Fibroblast of the aortic adventitia (primary cell): Measurements from ENCODE around the gene TAF11L3. TPM values are rescaled to one million over a fixed set of nuclear protein-coding genes. Genes with fewer than 3 reads are reported as not detected.
"Not testable (repeated sequence)": the region's sequence is repeated elsewhere in the genome, so short reads cannot be mapped to it uniquely, and the experiment has no call there.

Experiments used
- DNase-seq: peaks from one replicate; pipeline ENCODE4 v3.0.0-alpha.2; 2010; ENCODE audit warnings: low read depth
- H3K4me3 ChIP-seq: 2 replicates; pipeline ENCODE4 v1.5.1; 2011; ENCODE audit warnings: low read depth, mild to moderate bottlenecking, control low read depth, low read length, moderate library complexity
- total RNA-seq: library from RNA; depleted of rRNA; stranded (reverse); fragments of >200 nt; gene quantifications from 2 replicates; pipeline ENCODE4 v1.2.3, GENCODE V29; 2012; ENCODE audit warnings: low replicate concordance
- TF ChIP-seq, protein P1 (sequence below): IDR thresholded peaks from 2 replicates; pipeline ENCODE4 v1.5.1; 2011; ENCODE audit warnings: mild to moderate bottlenecking, low read length, control low read depth, inconsistent platforms; ENCODE audit not compliant: insufficient read depth

Gene TAF11L3
- not detected in 2 replicates for total RNA-seq

DNA sequence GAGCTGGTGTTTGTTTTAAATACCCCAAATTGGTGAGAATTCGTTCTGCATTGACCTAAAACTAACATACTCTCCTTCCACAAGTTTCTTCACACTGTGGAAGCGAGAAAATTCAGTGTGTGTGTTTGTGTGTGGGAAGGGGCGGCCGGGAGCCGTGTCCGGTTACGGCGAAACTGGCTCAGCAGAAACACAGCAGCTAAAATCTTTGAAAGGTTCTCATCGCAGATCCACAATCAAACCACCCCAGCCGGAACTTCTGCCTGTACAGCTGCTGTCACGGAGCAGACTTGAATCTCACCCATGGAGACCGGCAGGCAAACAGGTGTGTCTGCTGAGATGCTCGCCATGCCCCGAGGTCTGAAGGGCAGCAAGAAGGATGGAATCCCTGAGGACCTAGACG lies at the start of gene TAF11L3:
Gene TAF11L3, plus strand, starts transcription at position 301 of the 400 bp plus-strand sequence.
- DNase-seq, H3K4me3 ChIP-seq: not testable (repeated sequence)

DNA sequence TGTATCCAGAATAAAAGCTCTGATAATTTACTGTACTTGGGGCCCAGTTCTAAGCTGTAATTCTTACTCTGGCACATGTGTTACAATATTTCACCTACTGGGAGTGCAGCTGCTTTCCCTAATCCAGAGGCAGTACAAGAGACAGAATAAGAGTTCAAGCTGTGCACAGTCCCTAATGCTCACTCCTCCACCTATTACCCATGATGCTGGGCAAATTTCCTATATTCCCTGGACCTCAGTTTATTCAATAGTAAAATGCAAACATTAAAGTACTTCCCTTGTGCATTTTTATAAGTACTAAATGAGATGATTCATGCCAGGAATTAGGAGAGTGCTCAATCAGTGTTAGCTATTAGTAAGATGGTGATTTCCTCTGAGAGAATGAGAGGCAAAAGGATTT lies 48.1 kb upstream of the TAF11L3 start:
- TF ChIP-seq, protein P1, sequence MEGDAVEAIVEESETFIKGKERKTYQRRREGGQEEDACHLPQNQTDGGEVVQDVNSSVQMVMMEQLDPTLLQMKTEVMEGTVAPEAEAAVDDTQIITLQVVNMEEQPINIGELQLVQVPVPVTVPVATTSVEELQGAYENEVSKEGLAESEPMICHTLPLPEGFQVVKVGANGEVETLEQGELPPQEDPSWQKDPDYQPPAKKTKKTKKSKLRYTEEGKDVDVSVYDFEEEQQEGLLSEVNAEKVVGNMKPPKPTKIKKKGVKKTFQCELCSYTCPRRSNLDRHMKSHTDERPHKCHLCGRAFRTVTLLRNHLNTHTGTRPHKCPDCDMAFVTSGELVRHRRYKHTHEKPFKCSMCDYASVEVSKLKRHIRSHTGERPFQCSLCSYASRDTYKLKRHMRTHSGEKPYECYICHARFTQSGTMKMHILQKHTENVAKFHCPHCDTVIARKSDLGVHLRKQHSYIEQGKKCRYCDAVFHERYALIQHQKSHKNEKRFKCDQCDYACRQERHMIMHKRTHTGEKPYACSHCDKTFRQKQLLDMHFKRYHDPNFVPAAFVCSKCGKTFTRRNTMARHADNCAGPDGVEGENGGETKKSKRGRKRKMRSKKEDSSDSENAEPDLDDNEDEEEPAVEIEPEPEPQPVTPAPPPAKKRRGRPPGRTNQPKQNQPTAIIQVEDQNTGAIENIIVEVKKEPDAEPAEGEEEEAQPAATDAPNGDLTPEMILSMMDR: no peak
- no peak overlapping the region for H3K4me3 ChIP-seq
- no peak for DNase-seq

DNA sequence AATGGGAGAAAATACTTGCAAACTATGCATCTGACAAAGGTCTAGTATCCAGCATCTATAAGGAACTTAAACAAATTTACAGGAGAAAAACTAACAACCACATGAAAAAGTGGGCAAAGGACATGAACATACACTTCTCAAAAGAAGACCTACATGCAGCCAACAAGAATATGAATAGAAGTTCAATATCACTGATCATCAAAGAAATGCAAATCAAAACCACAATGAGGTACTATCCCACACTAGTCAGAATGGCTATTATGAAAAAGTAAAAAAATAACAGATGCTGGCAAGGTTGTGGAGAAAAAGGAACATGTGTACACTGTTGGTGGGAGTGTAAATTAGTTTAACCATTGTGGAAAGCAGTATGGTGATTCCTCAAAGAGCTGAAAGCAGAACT lies 43.1 kb upstream of the TAF11L3 start:
- not testable (repeated sequence) for DNase-seq, H3K4me3 ChIP-seq

DNA sequence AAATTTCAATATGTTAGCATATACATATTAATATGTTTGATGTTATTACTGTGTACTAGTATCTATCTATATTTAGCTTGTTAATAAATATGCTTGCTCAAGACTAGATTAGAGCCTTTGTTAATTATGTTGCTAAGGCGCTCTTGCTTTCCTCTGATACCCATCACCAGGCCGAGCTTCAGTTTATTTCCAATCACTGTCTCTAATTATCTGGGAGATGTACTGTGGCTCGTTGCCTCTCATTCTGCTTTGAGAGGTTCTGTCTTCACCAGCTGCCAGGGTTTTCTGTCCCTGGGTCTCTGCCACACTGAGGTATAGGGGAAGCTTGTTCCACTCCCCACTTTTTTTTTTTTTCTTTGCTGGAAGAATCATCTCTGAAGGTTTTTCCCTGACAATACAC lies 41.1 kb upstream of the TAF11L3 start:
- no peak for DNase-seq
- H3K4me3 ChIP-seq: no peak overlapping the region
- TF ChIP-seq, protein P1: no peak

DNA sequence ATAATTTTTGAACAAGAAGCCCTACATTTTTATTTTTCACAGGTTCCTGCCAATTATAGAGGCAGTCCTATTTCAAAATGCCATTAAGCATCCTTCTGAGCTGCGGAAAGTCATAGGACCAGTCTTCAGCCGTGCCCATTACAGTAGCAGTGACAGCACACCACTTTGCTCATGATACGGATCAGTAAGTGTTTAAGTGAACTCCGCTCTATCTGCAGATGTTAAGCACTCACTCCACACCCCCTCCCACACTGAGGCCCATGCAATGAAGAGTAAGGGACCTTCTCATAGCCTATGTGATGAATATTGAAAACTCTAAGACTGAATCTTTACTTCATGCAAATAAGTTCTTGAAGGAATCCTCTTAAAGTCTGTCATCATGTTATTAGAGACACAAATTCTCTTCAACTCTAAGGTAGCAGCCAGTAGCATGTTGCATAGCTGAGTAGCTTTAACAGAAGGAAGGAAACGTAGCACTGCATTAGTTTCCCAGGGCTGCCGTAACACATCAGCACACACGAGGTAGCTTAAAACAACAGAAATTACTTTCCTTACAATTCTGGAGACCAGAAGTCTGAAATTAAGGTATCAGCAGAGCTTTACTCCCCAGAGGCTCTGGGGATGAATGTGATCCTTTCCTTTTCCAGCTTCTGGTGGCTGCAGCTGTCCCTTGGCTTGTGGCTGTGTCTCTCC lies 40.4 kb upstream of the TAF11L3 start:
- H3K4me3 ChIP-seq: no peak overlapping the region
- TF ChIP-seq, protein P1: no peak
- DNase-seq: no peak

DNA sequence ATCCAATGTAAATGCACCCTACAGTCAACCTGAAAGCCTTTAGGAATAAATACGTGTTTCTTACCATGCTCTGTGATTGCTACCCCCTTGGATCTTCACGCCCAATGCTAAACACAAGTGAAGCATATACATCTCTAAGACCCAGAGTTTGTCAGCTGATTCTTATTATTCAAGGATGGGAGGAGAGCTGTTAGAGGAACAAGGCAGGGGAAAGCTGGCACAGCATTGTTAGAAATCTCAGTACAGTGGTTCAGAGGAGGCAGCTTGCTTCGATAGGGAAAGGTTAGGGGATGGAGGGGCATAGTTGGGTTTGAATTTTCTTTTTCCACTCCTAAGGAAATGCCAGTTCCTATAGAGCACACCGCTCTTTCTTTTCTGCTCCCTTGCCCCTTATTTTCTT lies 36.8 kb upstream of the TAF11L3 start:
- no peak overlapping the region for H3K4me3 ChIP-seq
- TF ChIP-seq, protein P1: no peak
- DNase-seq: no peak

DNA sequence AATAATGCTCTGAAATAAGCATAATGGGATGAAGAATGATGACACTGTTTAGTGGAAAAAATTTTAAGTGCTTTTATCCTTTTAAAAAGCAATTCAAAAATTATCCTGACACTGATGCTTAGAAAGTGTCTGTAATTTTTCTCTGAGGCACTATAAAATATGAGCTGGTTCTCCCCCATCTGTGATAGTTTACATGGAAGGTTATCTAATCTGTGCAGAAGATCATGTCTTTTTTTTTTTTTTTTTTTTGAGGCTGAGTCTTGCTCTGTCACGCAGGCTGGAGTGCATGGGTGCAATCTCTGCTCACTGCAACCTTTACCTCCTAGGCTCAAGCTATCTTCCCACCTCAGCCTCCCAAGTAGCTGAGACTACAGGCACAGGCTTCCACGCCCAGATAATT lies 35.4 kb upstream of the TAF11L3 start:
- H3K4me3 ChIP-seq: no peak overlapping the region
- TF ChIP-seq, protein P1: no peak
- DNase-seq: no peak

DNA sequence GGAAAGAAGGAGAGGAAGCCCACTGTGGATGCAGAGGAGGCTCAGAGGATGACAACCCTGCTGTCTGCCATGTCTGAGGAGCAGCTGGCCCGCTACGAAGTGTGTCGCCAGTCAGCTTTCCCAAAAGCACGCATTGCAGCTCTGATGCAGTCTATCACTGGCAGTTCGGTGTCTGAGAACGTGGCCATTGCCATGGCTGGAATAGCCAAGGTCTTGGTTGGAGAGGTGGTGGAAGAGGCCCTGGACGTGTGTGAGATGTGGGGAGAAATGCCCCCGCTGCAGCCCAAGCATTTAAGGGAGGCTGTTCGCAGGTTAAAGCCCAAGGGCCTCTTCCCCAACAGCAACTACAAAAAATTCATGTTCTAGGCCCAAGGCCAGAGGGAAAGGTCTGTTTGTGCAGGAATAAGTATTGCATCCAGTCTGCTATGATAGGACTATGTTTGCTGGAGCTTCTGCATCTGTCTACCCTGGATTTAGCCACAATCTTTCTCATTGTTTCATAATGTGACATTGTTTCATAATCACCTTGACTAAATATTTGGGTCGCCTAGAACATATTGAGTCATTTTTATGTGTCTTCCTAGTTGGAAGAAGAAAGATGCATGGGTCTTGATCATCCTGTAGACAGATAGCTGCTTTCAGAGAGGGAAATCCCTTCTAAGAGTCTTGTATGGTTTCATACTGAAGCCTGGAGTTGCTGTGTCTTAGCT lies 31.5 kb upstream of the TAF11L3 start:
- not testable (repeated sequence) for DNase-seq, H3K4me3 ChIP-seq
